ENCODE measurements around the gene KRTAP20-3.

Gene KRTAP20-3

DNA sequence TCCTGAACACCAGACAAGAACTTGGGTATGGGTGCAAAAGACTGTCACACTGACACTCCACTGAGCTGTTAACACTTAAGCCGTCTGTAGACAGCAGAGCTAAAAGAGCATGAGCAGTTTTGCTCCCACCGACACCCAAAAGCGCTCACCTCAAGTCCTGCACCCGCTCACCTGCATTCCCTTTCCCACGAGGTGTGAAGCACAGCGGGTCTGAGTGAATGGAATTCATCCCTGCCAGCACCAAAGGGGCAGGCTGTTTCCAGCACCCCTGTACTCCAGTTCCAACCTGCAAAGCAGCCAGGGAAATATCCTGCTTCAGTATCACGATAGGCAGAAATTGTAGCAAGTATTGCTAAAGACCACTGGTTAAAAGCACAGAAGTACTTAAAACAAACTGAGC, 47.2 kb downstream of the KRTAP20-3 start:
- FAIRE-seq = no peak

All from TTC549 (cell line).